Measurements from ENCODE around the gene ETV6. TPM values are rescaled to one million over a fixed set of nuclear protein-coding genes. Genes with fewer than 3 reads are reported as not detected.

Gene ETV6
- total and polyA plus RNA-seq, 2 of the 8 experiments (the other 6 are each of a cell fraction or from before 2014, with no cell fraction given): 5.5 to 23.9 TPM

DNA sequence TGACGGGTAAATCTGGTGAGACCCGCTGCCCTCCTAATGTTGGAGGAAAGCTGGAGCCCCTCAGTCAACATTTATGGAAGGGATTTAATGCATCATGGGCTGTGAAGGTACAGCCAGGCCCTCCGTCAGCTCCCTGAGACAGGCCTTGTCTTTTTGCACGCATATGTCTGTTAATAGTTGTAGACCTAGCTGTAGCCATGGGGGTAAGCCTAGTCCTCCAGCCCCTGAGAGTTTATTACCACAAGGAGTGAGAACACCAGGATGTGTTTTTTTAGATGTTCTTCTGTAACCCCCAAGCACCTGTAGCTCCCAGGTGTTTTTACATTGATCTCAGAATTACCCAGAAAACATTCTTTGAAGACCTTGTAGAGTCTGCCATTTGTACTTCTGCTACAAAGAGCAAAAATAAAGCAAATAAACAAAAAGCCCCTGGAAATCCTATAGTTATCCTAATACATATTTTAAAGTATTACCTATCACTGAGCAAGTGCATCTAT is 25.5 kb downstream of the ETV6 start (continued):
- TF ChIP-seq SP2 (IDR thresholded peaks at IDR 0.05; ENCODE audit: low read length) (no peak), SRF (IDR thresholded peaks at IDR 0.05; ENCODE audit: low read depth, low read length) (no peak), HDAC6 (IDR thresholded peaks at IDR 0.05; ENCODE audit: low read depth, low read length) (no peak), POLR2A (IDR thresholded peaks at IDR 0.05; ENCODE audit: control extremely low read depth in 1 of 2, low read depth in 2 of 2, low read length in 2 of 2) (no peak), KDM1A (IDR thresholded peaks at IDR 0.05; ENCODE audit: borderline replicate concordance, low read length) (no peak)
- TF ChIP-seq, protein P1, sequence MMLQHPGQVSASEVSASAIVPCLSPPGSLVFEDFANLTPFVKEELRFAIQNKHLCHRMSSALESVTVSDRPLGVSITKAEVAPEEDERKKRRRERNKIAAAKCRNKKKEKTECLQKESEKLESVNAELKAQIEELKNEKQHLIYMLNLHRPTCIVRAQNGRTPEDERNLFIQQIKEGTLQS (IDR thresholded peaks at IDR 0.05; ENCODE audit: insufficient read depth, low read depth, low read length): no peak

Measured in H1 (cell line).